Inflammatory macrophage treated with lipopolysaccharide for 1 hour (primary cell): ENCODE measurements around the gene MAPK7.

Experiments used
- DNase-seq, 2 donors: peaks; one replicate each; pipeline ENCODE4 v3.0.0-alpha.2; 2020 to 2022

The MAPK7 gene

DNA sequence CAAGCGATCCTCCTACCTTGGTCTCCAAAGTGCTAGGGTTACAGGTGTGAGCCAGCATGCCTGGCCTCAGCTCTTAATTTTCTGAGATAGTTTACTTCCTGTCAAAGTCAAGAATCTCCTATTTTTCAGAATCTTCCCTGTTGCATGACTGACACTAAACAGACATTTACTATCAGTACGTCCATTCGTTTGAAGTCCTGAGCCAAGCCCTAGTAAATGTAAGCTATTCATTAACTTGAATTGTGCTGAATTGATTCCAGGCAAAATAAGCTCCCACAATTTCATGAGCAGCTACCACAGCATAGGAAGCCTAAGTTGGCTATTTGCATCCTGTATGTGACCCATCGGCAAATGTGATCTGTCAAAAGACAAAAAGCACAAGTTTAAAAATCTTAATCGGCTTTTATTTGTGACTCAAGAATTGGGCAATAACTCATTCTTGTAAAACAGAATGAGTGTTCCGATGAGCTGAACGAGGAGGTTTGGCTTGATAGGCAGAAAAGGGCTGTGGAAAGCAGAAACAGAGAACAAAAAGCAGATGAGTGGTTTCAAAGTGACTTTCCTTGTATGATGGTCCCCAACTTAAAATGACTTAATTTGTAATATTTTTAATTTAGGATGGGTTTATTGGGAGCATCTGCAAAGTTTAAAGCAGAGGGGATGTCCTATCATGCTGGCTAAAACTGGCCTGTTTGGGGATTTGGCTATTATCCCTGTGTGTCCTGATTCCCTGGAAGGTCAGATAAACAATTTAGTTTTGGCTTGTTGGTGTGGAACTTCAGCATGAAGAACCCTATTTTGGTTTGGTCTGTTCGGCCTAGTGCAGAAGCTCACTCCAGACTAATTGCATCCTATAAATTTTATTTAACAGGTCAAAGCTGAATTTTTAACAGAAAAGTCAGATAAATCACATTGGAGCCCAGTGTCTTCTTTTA lies 46.9 kb downstream of the MAPK7 start:
- DNase-seq: no peak

DNA sequence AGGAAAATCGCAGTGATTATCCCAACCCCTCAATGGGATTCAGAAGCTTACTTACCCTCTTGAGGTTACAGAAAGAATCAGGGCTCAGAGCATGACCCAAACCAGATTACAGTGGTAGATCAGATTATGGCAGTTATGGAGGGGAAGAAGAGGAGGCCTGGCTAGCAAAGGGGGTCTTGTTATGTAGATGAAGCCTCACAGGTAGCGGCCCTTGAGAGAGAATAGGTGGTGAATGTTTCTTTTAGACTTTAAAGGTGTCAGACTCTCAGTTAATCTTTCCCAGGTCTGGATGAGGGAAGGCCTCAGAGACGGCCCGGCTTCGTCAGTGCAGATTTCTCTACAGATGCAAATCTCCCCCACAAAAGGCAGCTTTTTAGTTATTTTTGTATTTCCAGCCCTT lies 48.3 kb downstream of the MAPK7 start:
- no peak for DNase-seq

DNA sequence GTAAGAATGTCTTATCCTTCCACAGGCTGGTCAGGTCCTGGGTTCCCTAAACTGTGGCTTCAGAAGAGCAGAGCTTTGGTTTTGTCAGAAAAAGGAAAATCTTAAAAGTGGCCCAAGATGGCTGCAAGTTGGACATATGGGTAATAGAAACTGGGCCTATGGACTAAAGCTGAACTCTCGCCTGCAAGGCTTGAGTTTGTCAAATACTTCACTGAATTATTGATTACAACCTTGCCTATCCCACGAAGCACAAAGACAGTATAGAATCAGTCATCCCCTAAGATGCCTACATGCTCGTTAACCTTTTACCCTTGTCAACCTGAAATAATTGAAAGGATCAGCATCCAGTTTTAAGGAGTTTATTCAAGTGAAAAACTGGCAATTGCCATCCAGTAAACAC lies 53.4 kb downstream of the MAPK7 start:
- no peak for DNase-seq
